ENCODE measurements around the gene SFI1.
"Not testable (repeated sequence)": the region's sequence is repeated elsewhere in the genome, so short reads cannot be mapped to it uniquely, and the experiment has no call there.

The SFI1 gene

GRCh38 chr22:31475800-31476199, 20.5 kb upstream of the SFI1 start:
- no peak overlapping the region for H3K4me3 ChIP-seq (ENCODE audit: low read depth in 1 of 2, low read length in 2 of 2)
- peaks cover 0 to 4% of the 10 kb centered on the region in 2 donors for H3K4me1 ChIP-seq (ENCODE audit: control insufficient read depth in 1 of 2, insufficient read depth in 2 of 2, low read length in 2 of 2)
- no peaks in the 10 kb centered on the region for H3K9me3 ChIP-seq (ENCODE audit: control insufficient read depth in 1 of 2, low read length in 2 of 2)
- H3K9ac ChIP-seq (ENCODE audit: low read depth in 1 of 2, low read length in 2 of 2), result no peak overlapping the region
- H3K36me3 ChIP-seq (ENCODE audit: control insufficient read depth in 1 of 2, insufficient read depth in 2 of 2, low read length in 2 of 2), result peaks cover 10 to 23% of the 10 kb centered on the region in 2 donors
- H3K27ac ChIP-seq (ENCODE audit: low read depth, low read length), result no peak overlapping the region
- H3K27me3 ChIP-seq (ENCODE audit: control insufficient read depth in 1 of 2, insufficient read depth in 2 of 2, low read length in 2 of 2), result no peaks in the 10 kb centered on the region

GRCh38 chr22:31477329-31477728, 19.0 kb upstream of the SFI1 start:
- Histone ChIP-seq H3K27ac (ENCODE audit: low read depth, low read length) (no peak overlapping the region), H3K4me3 (ENCODE audit: low read depth in 1 of 2, low read length in 2 of 2) (no peak overlapping the region), H3K4me1 (ENCODE audit: control insufficient read depth in 1 of 2, insufficient read depth in 2 of 2, low read length in 2 of 2) (peaks cover 0 to 4% of the 10 kb centered on the region in 2 donors), H3K9ac (ENCODE audit: low read depth in 1 of 2, low read length in 2 of 2) (no peak overlapping the region), H3K9me3 (ENCODE audit: control insufficient read depth in 1 of 2, low read length in 2 of 2) (no peaks in the 10 kb centered on the region), H3K36me3 (ENCODE audit: control insufficient read depth in 1 of 2, insufficient read depth in 2 of 2, low read length in 2 of 2) (peaks cover 16 to 31% of the 10 kb centered on the region in 2 donors), H3K27me3 (ENCODE audit: control insufficient read depth in 1 of 2, insufficient read depth in 2 of 2, low read length in 2 of 2) (no peaks in the 10 kb centered on the region)

GRCh38 chr22:31481129-31481528, 15.2 kb upstream of the SFI1 start:
- Histone ChIP-seq H3K9me3 (ENCODE audit: control insufficient read depth in 1 of 2, low read length in 2 of 2) (no peaks in the 10 kb centered on the region), H3K4me1 (ENCODE audit: control insufficient read depth in 1 of 2, insufficient read depth in 2 of 2, low read length in 2 of 2) (peaks cover 0 to 4% of the 10 kb centered on the region in 2 donors), H3K4me3 (ENCODE audit: low read depth in 1 of 2, low read length in 2 of 2) (no peak overlapping the region), H3K27me3 (ENCODE audit: control insufficient read depth in 1 of 2, insufficient read depth in 2 of 2, low read length in 2 of 2) (no peaks in the 10 kb centered on the region), H3K36me3 (ENCODE audit: control insufficient read depth in 1 of 2, insufficient read depth in 2 of 2, low read length in 2 of 2) (peaks cover 21 to 53% of the 10 kb centered on the region in 2 donors), H3K27ac (ENCODE audit: low read depth, low read length) (no peak overlapping the region), H3K9ac (ENCODE audit: low read depth in 1 of 2, low read length in 2 of 2) (no peak overlapping the region)

- H3K9me3 ChIP-seq (ENCODE audit: control insufficient read depth in 1 of 2, low read length in 2 of 2); H3K27me3 ChIP-seq (ENCODE audit: control insufficient read depth in 1 of 2, insufficient read depth in 2 of 2, low read length in 2 of 2): not testable (repeated sequence)
Measured at GRCh38 chr22:31482470-31482869, 13.9 kb upstream of the SFI1 start.

GRCh38 chr22:31486369-31486768, 10.0 kb upstream of the SFI1 start:
- not testable (repeated sequence) for H3K9me3 ChIP-seq (ENCODE audit: control insufficient read depth in 1 of 2, low read length in 2 of 2); H3K4me3 ChIP-seq (ENCODE audit: low read depth in 1 of 2, low read length in 2 of 2); H3K27me3 ChIP-seq (ENCODE audit: control insufficient read depth in 1 of 2, insufficient read depth in 2 of 2, low read length in 2 of 2); H3K9ac ChIP-seq (ENCODE audit: low read depth in 1 of 2, low read length in 2 of 2); H3K27ac ChIP-seq (ENCODE audit: low read depth, low read length)
- Histone ChIP-seq H3K36me3 (ENCODE audit: control insufficient read depth in 1 of 2, insufficient read depth in 2 of 2, low read length in 2 of 2) (peaks cover 18 to 36% of the 10 kb centered on the region in 2 donors), H3K4me1 (ENCODE audit: control insufficient read depth in 1 of 2, insufficient read depth in 2 of 2, low read length in 2 of 2) (peaks cover 20 to 21% of the 10 kb centered on the region in 2 donors)

More at GRCh38 chr22:31482470-31482869, 13.9 kb upstream of the SFI1 start:
- H3K4me3 ChIP-seq (ENCODE audit: low read depth in 1 of 2, low read length in 2 of 2); H3K4me1 ChIP-seq (ENCODE audit: control insufficient read depth in 1 of 2, insufficient read depth in 2 of 2, low read length in 2 of 2); H3K27ac ChIP-seq (ENCODE audit: low read depth, low read length); H3K9ac ChIP-seq (ENCODE audit: low read depth in 1 of 2, low read length in 2 of 2): not testable (repeated sequence)
- H3K36me3 ChIP-seq (ENCODE audit: control insufficient read depth in 1 of 2, insufficient read depth in 2 of 2, low read length in 2 of 2), result peaks cover 21 to 52% of the 10 kb centered on the region in 2 donors

- Histone ChIP-seq H3K27me3 (ENCODE audit: control insufficient read depth in 1 of 2, insufficient read depth in 2 of 2, low read length in 2 of 2) (no peaks in the 10 kb centered on the region), H3K4me3 (ENCODE audit: low read depth in 1 of 2, low read length in 2 of 2) (no peak overlapping the region), H3K9me3 (ENCODE audit: control insufficient read depth in 1 of 2, low read length in 2 of 2) (no peaks in the 10 kb centered on the region), H3K36me3 (ENCODE audit: control insufficient read depth in 1 of 2, insufficient read depth in 2 of 2, low read length in 2 of 2) (peaks cover 13 to 30% of the 10 kb centered on the region in 2 donors), H3K4me1 (ENCODE audit: control insufficient read depth in 1 of 2, insufficient read depth in 2 of 2, low read length in 2 of 2) (peaks cover 21 to 23% of the 10 kb centered on the region in 2 donors), H3K27ac (ENCODE audit: low read depth, low read length) (no peak overlapping the region), H3K9ac (ENCODE audit: low read depth in 1 of 2, low read length in 2 of 2) (no peak overlapping the region)
Measured at GRCh38 chr22:31486951-31487350, 9.4 kb upstream of the SFI1 start.

- Histone ChIP-seq H3K9ac (ENCODE audit: low read depth in 1 of 2, low read length in 2 of 2) (peak overlapping the region in 1 of 2 donors; percentile 63), H3K36me3 (ENCODE audit: control insufficient read depth in 1 of 2, insufficient read depth in 2 of 2, low read length in 2 of 2) (peaks cover 13 to 22% of the 10 kb centered on the region in 2 donors), H3K27ac (ENCODE audit: low read depth, low read length) (no peak overlapping the region), H3K9me3 (ENCODE audit: control insufficient read depth in 1 of 2, low read length in 2 of 2) (no peaks in the 10 kb centered on the region), H3K4me1 (ENCODE audit: control insufficient read depth in 1 of 2, insufficient read depth in 2 of 2, low read length in 2 of 2) (peaks cover 21 to 25% of the 10 kb centered on the region in 2 donors), H3K4me3 (ENCODE audit: low read depth in 1 of 2, low read length in 2 of 2) (peak overlapping the region; percentile 83 to 98), H3K27me3 (ENCODE audit: control insufficient read depth in 1 of 2, insufficient read depth in 2 of 2, low read length in 2 of 2) (no peaks in the 10 kb centered on the region)
Measured at GRCh38 chr22:31488346-31488883, 7.9 kb upstream of the SFI1 start.

GRCh38 chr22:31488988-31489617, 7.2 kb upstream of the SFI1 start:
- no peaks in the 10 kb centered on the region for H3K27me3 ChIP-seq (ENCODE audit: control insufficient read depth in 1 of 2, insufficient read depth in 2 of 2, low read length in 2 of 2)
- H3K9me3 ChIP-seq (ENCODE audit: control insufficient read depth in 1 of 2, low read length in 2 of 2), result no peaks in the 10 kb centered on the region
- peak overlapping the region; percentile 95 for H3K27ac ChIP-seq (ENCODE audit: low read depth, low read length)
- peak overlapping the region; percentile 87 to 98 for H3K4me3 ChIP-seq (ENCODE audit: low read depth in 1 of 2, low read length in 2 of 2)
- H3K9ac ChIP-seq (ENCODE audit: low read depth in 1 of 2, low read length in 2 of 2), result peak overlapping the region; percentile 23 to 63
- H3K36me3 ChIP-seq (ENCODE audit: control insufficient read depth in 1 of 2, insufficient read depth in 2 of 2, low read length in 2 of 2), result peaks cover 10 to 16% of the 10 kb centered on the region in 2 donors
- peaks cover 21 to 25% of the 10 kb centered on the region in 2 donors for H3K4me1 ChIP-seq (ENCODE audit: control insufficient read depth in 1 of 2, insufficient read depth in 2 of 2, low read length in 2 of 2)

GRCh38 chr22:31489632-31490495, 6.5 kb upstream of the SFI1 start, which contains the start of gene EIF4ENIF1:
EIF4ENIF1 (minus strand) TSS chr22:31489842; CDS start chr22:31488718, 1,124 bp downstream.
- Histone ChIP-seq H3K9ac (ENCODE audit: low read depth in 1 of 2, low read length in 2 of 2) (peak within 1 kb of the TSS; percentile 78 to 80), H3K36me3 (ENCODE audit: control insufficient read depth in 1 of 2, insufficient read depth in 2 of 2, low read length in 2 of 2) (peaks cover 8 to 10% of the 10 kb centered on the region in 2 donors), H3K4me3 (ENCODE audit: low read depth in 1 of 2, low read length in 2 of 2) (peak within 1 kb of the TSS; percentile 87 to 98), H3K4me1 (ENCODE audit: control insufficient read depth in 1 of 2, insufficient read depth in 2 of 2, low read length in 2 of 2) (peaks cover 21 to 25% of the 10 kb centered on the region in 2 donors), H3K27me3 (ENCODE audit: control insufficient read depth in 1 of 2, insufficient read depth in 2 of 2, low read length in 2 of 2) (no peaks in the 10 kb centered on the region), H3K9me3 (ENCODE audit: control insufficient read depth in 1 of 2, low read length in 2 of 2) (no peaks in the 10 kb centered on the region), H3K27ac (ENCODE audit: low read depth, low read length) (peak within 1 kb of the TSS; percentile 95)

GRCh38 chr22:31490496-31490925, 5.8 kb upstream of the SFI1 start:
- no peaks in the 10 kb centered on the region for H3K9me3 ChIP-seq (ENCODE audit: control insufficient read depth in 1 of 2, low read length in 2 of 2)
- H3K4me3 ChIP-seq (ENCODE audit: low read depth in 1 of 2, low read length in 2 of 2), result peak overlapping the region; percentile 87 to 98
- peaks cover 3 to 6% of the 10 kb centered on the region in 2 donors for H3K36me3 ChIP-seq (ENCODE audit: control insufficient read depth in 1 of 2, insufficient read depth in 2 of 2, low read length in 2 of 2)
- H3K27ac ChIP-seq (ENCODE audit: low read depth, low read length), result peak overlapping the region; percentile 95
- peak overlapping the region; percentile 78 to 80 for H3K9ac ChIP-seq (ENCODE audit: low read depth in 1 of 2, low read length in 2 of 2)
- H3K4me1 ChIP-seq (ENCODE audit: control insufficient read depth in 1 of 2, insufficient read depth in 2 of 2, low read length in 2 of 2), result peaks cover 21 to 27% of the 10 kb centered on the region in 2 donors
- no peaks in the 10 kb centered on the region for H3K27me3 ChIP-seq (ENCODE audit: control insufficient read depth in 1 of 2, insufficient read depth in 2 of 2, low read length in 2 of 2)
